UCSD-AML1 (cell line): ENCODE results near the gene BDKRB2.

Experiments used
- DNase-seq: peaks from one replicate; lab custom pipeline; 2025; ENCODE audit not compliant: unreplicated experiment; lab: John Stamatoyannopoulos, UW

The BDKRB2 gene

GRCh38 chr14:96204151-96205058, at the start of gene BDKRB2:
Gene BDKRB2, plus strand, starts transcription at chr14:96204839. Its CDS starts 32,269 bp downstream, at chr14:96237108.
- DNase-seq = no peak

GRCh38 chr14:96154900-96155299, 49.7 kb upstream of the BDKRB2 start:
- no peak for DNase-seq

- DNase-seq = no peak
Measured at GRCh38 chr14:96156804-96157760, 47.6 kb upstream of the BDKRB2 start.

- DNase-seq = no peak
Measured at GRCh38 chr14:96158735-96159134, 45.9 kb upstream of the BDKRB2 start.

- DNase-seq = no peak
Measured at GRCh38 chr14:96160076-96160912, 44.3 kb upstream of the BDKRB2 start.

- DNase-seq = no peak
Measured at GRCh38 chr14:96160913-96161310, 43.7 kb upstream of the BDKRB2 start.

- DNase-seq = no peak
Measured at GRCh38 chr14:96161636-96162035, 43.0 kb upstream of the BDKRB2 start.

- DNase-seq = no peak
Measured at GRCh38 chr14:96162265-96162664, 42.4 kb upstream of the BDKRB2 start.

GRCh38 chr14:96162741-96163140, 41.9 kb upstream of the BDKRB2 start:
- no peak for DNase-seq

GRCh38 chr14:96164861-96165490, 39.7 kb upstream of the BDKRB2 start:
- DNase-seq = no peak

- no peak for DNase-seq
Measured at GRCh38 chr14:96165493-96166436, 38.9 kb upstream of the BDKRB2 start.

- DNase-seq = no peak
Measured at GRCh38 chr14:96166461-96167223, 38.0 kb upstream of the BDKRB2 start.

- DNase-seq = no peak
Measured at GRCh38 chr14:96167224-96168148, 37.2 kb upstream of the BDKRB2 start.

GRCh38 chr14:96168581-96168980, 36.1 kb upstream of the BDKRB2 start:
- no peak for DNase-seq

- no peak for DNase-seq
Measured at GRCh38 chr14:96170961-96171592, 33.6 kb upstream of the BDKRB2 start.

GRCh38 chr14:96173636-96174475, 30.8 kb upstream of the BDKRB2 start:
- no peak for DNase-seq
